Activated naive CD8-positive, alpha-beta T cell treated with anti-CD3 and anti-CD28 coated beads, Interleukin-2, amount 50 U/mL, for 24 hours (primary cell): ENCODE data around the gene UST.

ENCODE experiments used
- ATAC-seq: fragments of 150-1000 bp; cut with Tn5 transposase; one replicate; pipeline ENCODE4 v1.10.0; 2021
- DNase-seq: peaks from one replicate; pipeline ENCODE4 v3.0.0; 2021
- H3K27ac Mint-ChIP-seq: one replicate; pipeline ENCODE4 v1.8.0; 2021; ENCODE audit warnings: mild to moderate bottlenecking, mixed read lengths
- H3K27me3 Mint-ChIP-seq: one replicate; pipeline ENCODE4 v1.8.0; 2021; ENCODE audit warnings: mixed read lengths
- H3K36me3 Mint-ChIP-seq: one replicate; pipeline ENCODE4 v1.8.0; 2021; ENCODE audit warnings: low read depth, mixed read lengths
- H3K4me1 Mint-ChIP-seq: one replicate; pipeline ENCODE4 v1.8.0; 2021; ENCODE audit warnings: mixed read lengths
- H3K4me3 Mint-ChIP-seq: one replicate; pipeline ENCODE4 v1.8.0; 2021; ENCODE audit warnings: mild to moderate bottlenecking, moderate library complexity, mixed read lengths
- H3K9me3 Mint-ChIP-seq: one replicate; pipeline ENCODE4 v1.8.0; 2021; ENCODE audit warnings: mixed read lengths

The UST gene

DNA sequence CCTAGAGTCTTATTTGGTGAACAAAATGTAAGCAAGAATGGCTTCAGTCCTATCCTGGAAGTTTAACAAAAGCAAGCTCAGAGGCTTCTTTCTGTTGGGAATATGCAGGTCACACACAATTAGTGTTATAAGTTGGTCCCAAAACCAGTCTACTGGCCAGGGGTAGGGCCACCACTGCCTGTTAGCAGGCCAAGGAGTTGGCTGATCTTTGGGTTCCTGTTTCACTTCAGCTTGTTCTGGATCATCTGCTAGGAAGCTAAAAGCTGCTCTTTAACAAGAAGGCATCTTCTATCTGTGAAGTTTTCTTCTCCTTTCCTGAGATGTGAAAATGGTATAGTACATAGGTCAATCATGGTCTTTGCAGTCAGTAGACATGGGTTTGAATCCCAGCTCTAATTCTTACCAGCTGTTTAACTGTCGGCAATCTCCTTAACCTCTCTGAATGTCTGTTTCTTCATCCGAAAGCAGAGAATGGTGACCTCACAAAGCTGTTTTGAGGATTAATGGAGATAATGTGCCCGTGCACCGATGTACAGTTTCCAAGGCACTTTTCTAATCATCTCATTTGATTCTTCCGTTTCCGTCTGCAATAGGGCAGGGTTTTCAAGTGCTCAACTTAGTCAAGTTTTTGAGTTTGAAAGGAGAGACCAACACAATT is 299.5 kb downstream of the UST start:
- no peaks in the 10 kb centered on the region for H3K36me3 Mint-ChIP-seq
- H3K9me3 Mint-ChIP-seq: no peaks in the 10 kb centered on the region
- DNase-seq (no peak), ATAC-seq (no peak)
- H3K4me1 Mint-ChIP-seq: peaks cover 31% of the 10 kb centered on the region
- H3K4me3 Mint-ChIP-seq: no peak overlapping the region
- no peaks in the 10 kb centered on the region for H3K27me3 Mint-ChIP-seq
- no peak overlapping the region for H3K27ac Mint-ChIP-seq

- no peak for ATAC-seq
- Mint-ChIP-seq H3K9me3 (no peaks in the 10 kb centered on the region), H3K27ac (no peak overlapping the region), H3K27me3 (no peaks in the 10 kb centered on the region), H3K4me1 (peaks cover 31% of the 10 kb centered on the region), H3K4me3 (no peak overlapping the region), H3K36me3 (no peaks in the 10 kb centered on the region)
- no peak for DNase-seq
These were observed 300.0 kb downstream of the UST start for GRCh38 chr6:149046822-149047246.

DNA sequence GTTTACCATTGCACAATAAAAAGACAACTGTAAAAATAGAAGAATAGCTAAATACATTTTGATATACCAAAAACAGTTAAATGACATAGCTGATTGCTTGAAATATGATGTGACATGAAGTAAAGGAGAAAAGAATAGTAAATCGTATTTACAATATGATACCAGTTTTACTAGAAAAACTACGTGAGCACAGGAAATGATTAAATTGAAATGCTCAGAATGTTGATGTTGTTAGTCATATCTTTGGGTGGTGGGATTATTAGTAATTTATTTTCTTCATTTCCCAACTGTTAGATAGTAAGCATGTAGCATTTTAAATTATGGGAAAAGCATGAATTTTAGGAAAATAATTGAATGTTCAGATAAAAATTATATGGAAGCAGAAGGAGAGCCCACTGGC is 302.4 kb downstream of the UST start:
- no peaks in the 10 kb centered on the region for H3K36me3 Mint-ChIP-seq
- H3K4me1 Mint-ChIP-seq: peaks cover 36% of the 10 kb centered on the region
- DNase-seq: no peak
- H3K9me3 Mint-ChIP-seq: no peaks in the 10 kb centered on the region
- no peak overlapping the region for H3K4me3 Mint-ChIP-seq
- no peak for ATAC-seq
- H3K27me3 Mint-ChIP-seq: no peaks in the 10 kb centered on the region
- H3K27ac Mint-ChIP-seq: no peak overlapping the region

GRCh38 chr6:149050160-149050559 is 303.3 kb downstream of the UST start:
- Mint-ChIP-seq H3K36me3 (no peaks in the 10 kb centered on the region), H3K4me3 (no peak overlapping the region), H3K4me1 (peaks cover 38% of the 10 kb centered on the region), H3K9me3 (no peaks in the 10 kb centered on the region), H3K27me3 (no peaks in the 10 kb centered on the region), H3K27ac (no peak overlapping the region)
- ATAC-seq (no peak), DNase-seq (no peak)

DNA sequence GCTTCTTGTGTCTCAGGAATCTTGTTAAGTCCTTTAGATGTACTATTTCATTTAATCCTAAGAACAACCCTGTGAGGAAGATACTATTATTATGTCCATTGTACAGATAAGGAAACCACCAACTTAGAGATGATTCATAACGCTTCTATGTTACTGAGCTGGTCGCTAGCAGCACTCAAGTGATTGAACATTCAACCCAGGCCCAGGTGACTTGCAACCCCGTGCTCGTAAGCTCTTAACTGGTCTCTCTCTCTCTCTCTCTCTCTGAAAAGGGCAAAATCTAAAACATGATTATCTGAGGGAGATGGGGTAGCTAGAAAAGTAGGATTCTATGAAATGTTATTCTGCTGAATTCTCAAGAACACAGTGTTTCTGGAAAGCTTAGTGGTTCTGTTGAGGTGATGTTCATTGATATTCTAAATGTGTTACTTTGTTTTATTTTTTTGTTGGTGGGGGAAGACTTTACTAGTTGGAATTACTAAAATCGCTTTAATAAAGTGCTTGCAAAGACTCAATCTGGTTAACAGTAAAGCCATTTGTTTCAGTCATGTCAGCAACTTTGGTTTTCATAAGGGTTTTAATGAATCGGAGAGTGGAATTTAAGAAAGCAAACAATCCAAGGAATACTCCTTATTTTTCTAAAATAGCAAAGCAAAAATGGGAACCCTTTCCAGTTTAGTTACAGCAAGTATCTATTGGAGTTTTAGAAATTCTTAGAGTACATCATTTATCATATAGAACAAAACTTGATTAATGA is 305.7 kb downstream of the UST start:
- Mint-ChIP-seq H3K4me1 (peaks cover 24% of the 10 kb centered on the region), H3K27me3 (no peaks in the 10 kb centered on the region), H3K27ac (no peak overlapping the region), H3K9me3 (no peaks in the 10 kb centered on the region), H3K4me3 (no peak overlapping the region), H3K36me3 (no peaks in the 10 kb centered on the region)
- no peak for ATAC-seq
- no peak for DNase-seq

DNA sequence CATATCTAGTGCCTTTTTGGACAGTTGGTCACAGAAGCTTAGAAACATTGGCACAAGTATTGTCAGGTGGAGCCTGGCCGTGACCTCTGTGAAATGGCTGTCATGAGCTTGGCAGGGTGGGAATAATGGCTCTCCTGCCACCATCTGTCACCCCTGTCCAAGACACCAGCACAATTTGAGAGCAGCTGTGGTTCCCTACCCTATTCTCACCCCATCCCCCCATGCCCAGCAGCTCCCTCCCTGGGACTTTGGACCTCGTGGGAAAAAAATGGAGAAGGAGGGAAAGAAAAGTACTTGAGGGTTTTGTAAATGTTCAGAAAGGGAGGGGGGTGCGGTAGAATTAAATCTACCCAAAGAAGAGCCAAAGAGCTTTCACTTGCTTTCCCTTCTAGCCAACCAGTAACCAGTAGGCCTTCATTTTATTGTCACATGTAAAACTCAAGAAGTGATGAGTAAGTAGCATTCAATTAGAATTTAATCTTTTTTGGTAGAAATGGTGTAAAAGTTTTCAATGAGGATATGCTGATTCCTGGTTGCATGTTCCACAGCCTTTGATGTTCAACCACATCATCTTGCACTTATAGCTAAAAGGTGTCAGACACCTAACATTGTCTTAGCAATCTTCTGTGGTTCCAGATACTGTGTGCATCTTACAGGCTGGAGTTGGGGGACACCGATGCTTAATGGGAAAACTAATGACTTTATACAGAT is 307.2 kb downstream of the UST start:
- DNase-seq (no peak), ATAC-seq (no peak)
- Mint-ChIP-seq H3K4me3 (no peak overlapping the region), H3K27ac (peak overlapping the region; percentile 57), H3K9me3 (no peaks in the 10 kb centered on the region), H3K27me3 (no peaks in the 10 kb centered on the region), H3K36me3 (no peaks in the 10 kb centered on the region), H3K4me1 (peaks cover 28% of the 10 kb centered on the region)

DNA sequence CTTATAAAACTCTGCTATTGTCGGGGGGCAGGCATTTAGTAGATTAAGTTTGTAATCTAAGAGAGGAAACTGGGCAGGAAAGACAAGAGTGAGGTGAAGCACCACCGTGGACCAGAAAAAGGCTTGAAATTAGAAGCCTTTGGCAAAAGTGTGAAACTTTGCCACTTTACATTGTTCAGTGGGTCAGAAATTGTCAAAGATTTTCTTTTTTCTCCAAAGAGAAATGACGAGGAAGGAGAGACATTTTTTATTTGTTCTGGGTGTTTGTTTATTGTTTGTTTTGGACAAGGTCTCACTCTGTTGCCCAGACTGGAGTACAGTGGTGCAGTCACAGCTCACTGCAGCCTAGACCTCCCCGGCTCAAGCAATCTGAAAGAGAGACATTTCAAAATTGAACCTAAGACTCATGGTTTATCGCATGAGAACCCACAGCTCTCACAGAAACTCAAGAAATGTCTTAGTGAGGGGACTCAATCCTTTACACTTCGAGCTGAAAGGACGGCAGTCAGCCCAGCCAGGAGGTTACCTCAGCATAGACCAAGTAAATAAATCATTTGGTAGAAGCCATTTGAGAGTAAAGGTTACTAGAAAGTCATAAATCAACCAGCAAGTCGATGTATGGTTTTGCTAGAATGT is 307.8 kb downstream of the UST start:
- Mint-ChIP-seq H3K36me3 (no peaks in the 10 kb centered on the region), H3K27me3 (no peaks in the 10 kb centered on the region), H3K9me3 (no peaks in the 10 kb centered on the region), H3K4me1 (peaks cover 33% of the 10 kb centered on the region), H3K27ac (peak overlapping the region; percentile 57), H3K4me3 (no peak overlapping the region)
- ATAC-seq (no peak), DNase-seq (no peak)

GRCh38 chr6:149055195-149055899 is 308.5 kb downstream of the UST start:
- DNase-seq (no peak), ATAC-seq (no peak)
- Mint-ChIP-seq H3K4me3 (no peak overlapping the region), H3K9me3 (no peaks in the 10 kb centered on the region), H3K27ac (no peak overlapping the region), H3K36me3 (no peaks in the 10 kb centered on the region), H3K4me1 (peaks cover 39% of the 10 kb centered on the region), H3K27me3 (no peaks in the 10 kb centered on the region)

DNA sequence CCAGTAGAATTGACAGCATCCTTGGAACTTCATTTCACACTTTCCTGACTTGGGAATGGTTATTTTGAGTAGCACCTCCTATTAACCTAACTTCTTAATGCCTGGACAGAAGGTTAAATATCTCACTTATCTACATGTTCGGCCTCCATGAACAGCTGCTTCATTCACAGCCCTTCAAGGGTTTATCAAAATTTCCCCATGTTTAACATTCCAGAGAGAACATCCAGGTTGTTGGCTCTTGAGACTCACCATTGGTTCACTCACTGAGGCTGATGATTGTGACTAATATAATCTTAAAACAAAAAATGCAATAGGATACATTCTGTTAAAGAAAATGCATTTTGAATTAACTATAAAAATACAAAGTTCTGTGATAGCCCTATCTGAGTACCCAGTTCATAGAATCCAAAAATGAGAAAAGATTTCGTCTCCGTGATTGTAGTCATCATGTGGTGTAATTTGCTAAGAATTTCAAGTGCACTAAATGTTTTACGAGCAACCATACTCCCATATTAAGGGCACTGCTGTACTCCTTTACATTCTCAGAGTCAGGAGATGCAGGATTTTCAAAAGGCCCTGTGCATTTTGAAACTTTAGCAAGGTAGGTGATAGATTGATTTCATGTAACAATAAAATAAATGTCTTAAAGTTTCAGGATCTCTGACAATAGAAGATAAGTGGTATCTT is 310.1 kb downstream of the UST start:
- ATAC-seq: no peak
- Mint-ChIP-seq H3K4me1 (peaks cover 52% of the 10 kb centered on the region), H3K4me3 (no peak overlapping the region), H3K27me3 (no peaks in the 10 kb centered on the region), H3K36me3 (no peaks in the 10 kb centered on the region), H3K27ac (no peak overlapping the region), H3K9me3 (no peaks in the 10 kb centered on the region)
- DNase-seq: no peak

DNA sequence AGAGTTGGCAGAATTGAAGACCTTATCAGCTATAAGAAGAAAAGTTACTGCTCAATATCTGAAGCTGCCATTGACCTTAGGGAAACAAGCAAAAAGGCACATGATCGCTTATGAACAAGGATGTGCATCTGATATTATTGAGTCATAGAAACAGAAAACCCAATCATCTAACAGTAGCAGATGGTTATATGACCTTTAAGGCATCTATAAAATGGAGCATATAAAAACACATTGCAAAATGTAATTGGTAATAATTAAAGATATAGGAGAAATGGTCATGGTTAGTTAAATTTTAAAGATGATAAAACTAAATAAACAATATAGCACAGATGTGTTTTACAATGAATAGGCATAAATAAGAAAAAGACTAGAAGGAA is 310.6 kb downstream of the UST start:
- no peak overlapping the region for H3K4me3 Mint-ChIP-seq
- no peak for ATAC-seq
- no peaks in the 10 kb centered on the region for H3K27me3 Mint-ChIP-seq
- no peaks in the 10 kb centered on the region for H3K9me3 Mint-ChIP-seq
- H3K27ac Mint-ChIP-seq: no peak overlapping the region
- peaks cover 51% of the 10 kb centered on the region for H3K4me1 Mint-ChIP-seq
- no peaks in the 10 kb centered on the region for H3K36me3 Mint-ChIP-seq
- DNase-seq: no peak

- Mint-ChIP-seq H3K4me1 (peaks cover 48% of the 10 kb centered on the region), H3K36me3 (no peaks in the 10 kb centered on the region), H3K27me3 (no peaks in the 10 kb centered on the region), H3K27ac (peak overlapping the region; percentile 83), H3K4me3 (peak overlapping the region; percentile 63), H3K9me3 (no peaks in the 10 kb centered on the region)
- DNase-seq: no peak
- no peak for ATAC-seq
These were observed 312.7 kb downstream of the UST start for GRCh38 chr6:149059557-149059956.

DNA sequence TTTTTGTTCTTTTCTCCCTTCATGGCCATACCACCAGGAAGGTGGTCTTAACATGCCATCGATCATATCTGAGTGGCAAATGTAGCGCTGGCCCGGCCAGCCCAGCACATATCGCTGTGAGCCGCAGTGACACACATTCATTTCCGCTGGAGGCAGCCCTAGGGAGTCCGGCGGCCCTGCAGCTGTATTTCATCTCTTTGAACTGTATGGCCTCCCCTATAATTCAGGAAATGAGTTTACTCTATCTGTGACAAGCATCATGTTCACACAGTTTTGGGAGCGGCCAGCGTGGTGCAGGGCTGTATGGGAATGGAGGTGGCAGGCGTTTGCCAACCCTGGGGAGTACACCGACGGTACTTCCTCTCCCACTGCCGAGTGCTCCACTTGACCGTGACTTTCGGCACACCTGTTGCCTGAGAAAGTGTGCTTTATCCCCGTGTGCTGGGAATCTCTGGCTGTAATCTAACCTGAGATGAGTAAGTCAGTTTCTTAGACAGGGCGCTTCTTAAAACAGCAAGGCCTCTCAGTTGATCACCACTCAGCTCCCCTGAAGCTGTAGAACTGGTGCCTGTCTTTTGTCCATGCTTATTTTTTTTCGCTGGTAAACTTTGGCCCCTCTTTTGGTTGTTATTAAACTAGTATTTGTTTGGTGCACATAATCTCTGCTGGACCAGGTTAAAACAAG is 313.6 kb downstream of the UST start:
- H3K4me3 Mint-ChIP-seq: peak overlapping the region; percentile 63
- H3K36me3 Mint-ChIP-seq: no peaks in the 10 kb centered on the region
- H3K27ac Mint-ChIP-seq: peak overlapping the region; percentile 83
- no peaks in the 10 kb centered on the region for H3K9me3 Mint-ChIP-seq
- H3K4me1 Mint-ChIP-seq: peaks cover 45% of the 10 kb centered on the region
- no peaks in the 10 kb centered on the region for H3K27me3 Mint-ChIP-seq
- DNase-seq (peak; percentile 54), ATAC-seq (peak; percentile 94)

- Mint-ChIP-seq H3K9me3 (no peaks in the 10 kb centered on the region), H3K36me3 (no peaks in the 10 kb centered on the region), H3K27ac (peak overlapping the region; percentile 83), H3K27me3 (no peaks in the 10 kb centered on the region), H3K4me3 (peak overlapping the region; percentile 63), H3K4me1 (peaks cover 49% of the 10 kb centered on the region)
- ATAC-seq (no peak), DNase-seq (no peak)
These were observed 314.3 kb downstream of the UST start for GRCh38 chr6:149060985-149061760.
